HEK293 (cell line): Measurements from ENCODE around the gene RPS19.

Experiments used
- CTCF ChIA-PET: fragments of 350-600 bp; formaldehyde crosslinking; extraction: SDS; loops from one replicate; lab custom pipeline; 2021; ENCODE audit warnings: antibody characterized with exemption; lab: Yijun Ruan, JAX
- POLR2A ChIA-PET: fragments of 300-600 bp; formaldehyde crosslinking; extraction: SDS; loops from one replicate; lab custom pipeline; 2020; ENCODE audit warnings: antibody characterized with exemption, inconsistent platforms; lab: Yijun Ruan, JAX
- H3K27ac ChIP-seq: fragments of 200-500 bp; sonication (Bioruptor generic); 2 replicates; pipeline ENCODE4 v1.5.1; 2014; ENCODE audit warnings: low read depth, low read length, control low read depth, inconsistent platforms; ENCODE audit errors: extremely low read depth
- H3K36me3 ChIP-seq, 2 experiments: fragments of 200-500 bp in 1 of 2; sonication (Bioruptor generic) in 1 of 2; 1 replicate in 1 of 2; 2 replicates in 1 of 2; pipeline ENCODE4 v1.5.1; 2014 to 2017; ENCODE audit warnings: inconsistent platforms in 2 of 2, low read length in 2 of 2; ENCODE audit not compliant: control insufficient read depth in 2 of 2, insufficient read depth in 1 of 2
- H3K4me1 ChIP-seq: fragments of 200-500 bp; sonication (Bioruptor generic); 2 replicates; pipeline ENCODE4 v1.5.1; 2014; ENCODE audit warnings: mild to moderate bottlenecking, low read length, inconsistent platforms; ENCODE audit not compliant: control insufficient read depth, insufficient read depth
- H3K4me3 ChIP-seq: 2 replicates; pipeline ENCODE4 v1.5.1; 2011; ENCODE audit warnings: low read depth, mild to moderate bottlenecking, control low read depth, low read length, moderate library complexity
- H3K9me3 ChIP-seq: fragments of 200-500 bp; sonication (Bioruptor generic); 2 replicates; pipeline ENCODE4 v1.5.1; 2014; ENCODE audit warnings: low read depth, low read length, inconsistent platforms; ENCODE audit not compliant: control insufficient read depth, insufficient read depth
- ATF2 ChIP-seq: fragments of 450-650 bp; formaldehyde crosslinking; IDR thresholded peaks from 2 replicates; pipeline ENCODE4 v1.5.1; 2016; ENCODE audit warnings: missing biosample characterization, missing genetic modification characterization, low read depth
- GFI1B ChIP-seq: fragments of 450-650 bp; formaldehyde crosslinking; IDR thresholded peaks from 2 replicates; pipeline ENCODE4 v1.5.1; 2016; ENCODE audit warnings: missing biosample characterization, missing genetic modification characterization
- GLI2 ChIP-seq: fragments of 450-650 bp; formaldehyde crosslinking; IDR thresholded peaks from 2 replicates; pipeline ENCODE4; 2017; ENCODE audit warnings: missing biosample characterization, missing genetic modification characterization, low read depth, borderline replicate concordance
- GLIS1 ChIP-seq: fragments of 450-650 bp; formaldehyde crosslinking; IDR thresholded peaks from 2 replicates; pipeline ENCODE4 v1.5.1; 2016; ENCODE audit warnings: missing biosample characterization, missing genetic modification characterization
- HOXC10 ChIP-seq: sonication (generic); formaldehyde crosslinking; IDR thresholded peaks from 2 replicates; pipeline ENCODE4 v1.8.1; 2023; ENCODE audit warnings: mild to moderate bottlenecking, missing genetic modification reagents
- OVOL3 ChIP-seq: fragments of 450-650 bp; formaldehyde crosslinking; IDR thresholded peaks from 2 replicates; pipeline ENCODE4 v1.5.1; 2016; ENCODE audit warnings: missing biosample characterization, missing genetic modification characterization
- REST ChIP-seq: fragments of 450-650 bp; formaldehyde crosslinking; IDR thresholded peaks from 2 replicates; pipeline ENCODE4 v1.5.1; 2016; ENCODE audit warnings: missing biosample characterization, missing genetic modification characterization
- SALL2 ChIP-seq: fragments of 450-650 bp; formaldehyde crosslinking; IDR thresholded peaks from 2 replicates; pipeline ENCODE4 v1.5.0; 2017; ENCODE audit warnings: missing biosample characterization, mild to moderate bottlenecking, missing genetic modification characterization, borderline replicate concordance
- YY1 ChIP-seq: fragments of 450-650 bp; formaldehyde crosslinking; IDR thresholded peaks from 2 replicates; pipeline ENCODE4 v1.5.1; 2018; ENCODE audit warnings: missing biosample characterization, missing genetic modification characterization
- ZBTB20 ChIP-seq: fragments of 450-650 bp; formaldehyde crosslinking; IDR thresholded peaks from 2 replicates; pipeline ENCODE4 v1.5.1; 2016; ENCODE audit warnings: missing biosample characterization, missing genetic modification characterization
- ZFHX2 ChIP-seq: fragments of 450-650 bp; formaldehyde crosslinking; conservative IDR thresholded peaks from 2 replicates; pipeline ENCODE4 v1.5.1; 2016; ENCODE audit warnings: missing biosample characterization, missing genetic modification characterization
- ZNF112 ChIP-seq: fragments of 450-650 bp; formaldehyde crosslinking; IDR thresholded peaks from 2 replicates; pipeline ENCODE4 v1.5.0; 2017; ENCODE audit warnings: missing biosample characterization, missing genetic modification characterization
- ZNF138 ChIP-seq: fragments of 450-650 bp; formaldehyde crosslinking; IDR thresholded peaks from 2 replicates; pipeline ENCODE4 v1.5.1; 2016; ENCODE audit warnings: missing biosample characterization, missing genetic modification characterization, borderline replicate concordance
- ZNF184 ChIP-seq: fragments of 450-650 bp; IDR thresholded peaks from 2 replicates; pipeline ENCODE4 v1.5.1; 2018; ENCODE audit warnings: missing biosample characterization, mild to moderate bottlenecking, missing genetic modification characterization
- ZNF211 ChIP-seq: fragments of 450-650 bp; formaldehyde crosslinking; IDR thresholded peaks from 2 replicates; pipeline ENCODE4 v1.5.1; 2016; ENCODE audit warnings: low read depth, missing biosample characterization, missing genetic modification characterization
- ZNF221 ChIP-seq: fragments of 450-650 bp; formaldehyde crosslinking; IDR thresholded peaks from 2 replicates; pipeline ENCODE4 v1.5.1; 2017; ENCODE audit warnings: missing biosample characterization, missing genetic modification characterization, borderline replicate concordance
- ZNF350 ChIP-seq: fragments of 450-650 bp; formaldehyde crosslinking; IDR thresholded peaks from 2 replicates; pipeline ENCODE4 v1.5.0; 2017; ENCODE audit warnings: missing biosample characterization, mild to moderate bottlenecking, missing genetic modification characterization
- ZNF362 ChIP-seq: fragments of 450-650 bp; formaldehyde crosslinking; IDR thresholded peaks from 2 replicates; pipeline ENCODE4 v1.5.1; 2016; ENCODE audit warnings: missing biosample characterization, missing genetic modification characterization
- ZNF404 ChIP-seq: fragments of 450-650 bp; formaldehyde crosslinking; IDR thresholded peaks from 2 replicates; pipeline ENCODE4 v1.5.1; 2017; ENCODE audit warnings: missing biosample characterization, missing genetic modification characterization
- ZNF423 ChIP-seq: fragments of 450-650 bp; formaldehyde crosslinking; IDR thresholded peaks from 2 replicates; pipeline ENCODE4 v1.5.1; 2016; ENCODE audit warnings: missing biosample characterization, missing genetic modification characterization
- ZNF501 ChIP-seq: fragments of 450-650 bp; formaldehyde crosslinking; IDR thresholded peaks from 2 replicates; pipeline ENCODE4 v1.5.1; 2016; ENCODE audit warnings: missing biosample characterization, missing genetic modification characterization
- ZNF571 ChIP-seq: fragments of 450-650 bp; formaldehyde crosslinking; IDR thresholded peaks from 2 replicates; pipeline ENCODE4 v1.5.0; 2017; ENCODE audit warnings: missing biosample characterization, missing genetic modification characterization
- ZNF664 ChIP-seq: fragments of 450-650 bp; formaldehyde crosslinking; IDR thresholded peaks from 2 replicates; pipeline ENCODE4 v1.5.1; 2016; ENCODE audit warnings: missing biosample characterization, missing genetic modification characterization
- ZNF837 ChIP-seq: fragments of 450-650 bp; formaldehyde crosslinking; IDR thresholded peaks from 2 replicates; pipeline ENCODE4 v1.5.1; 2016; ENCODE audit warnings: missing biosample characterization, missing genetic modification characterization
- ZSCAN16 ChIP-seq: fragments of 450-650 bp; formaldehyde crosslinking; IDR thresholded peaks from 2 replicates; pipeline ENCODE4 v1.5.1; 2016; ENCODE audit warnings: missing biosample characterization, missing genetic modification characterization
- ZSCAN30 ChIP-seq: fragments of 450-650 bp; IDR thresholded peaks from 2 replicates; pipeline ENCODE4 v1.5.1; 2018; ENCODE audit warnings: missing biosample characterization, mild to moderate bottlenecking, missing genetic modification characterization, moderate library complexity
- ZXDB ChIP-seq: fragments of 450-650 bp; formaldehyde crosslinking; IDR thresholded peaks from 2 replicates; pipeline ENCODE4 v1.5.1; 2016; ENCODE audit warnings: missing biosample characterization, missing genetic modification characterization
- TF ChIP-seq, protein P1 (sequence below): IDR thresholded peaks from 2 replicates; pipeline ENCODE4 v1.6.1; 2011; ENCODE audit warnings: mild to moderate bottlenecking, low read depth, low read length, borderline replicate concordance
- TF ChIP-seq, protein P2 (sequence below): fragments of 450-650 bp; formaldehyde crosslinking; IDR thresholded peaks from 2 replicates; pipeline ENCODE4 v1.5.1; 2016; ENCODE audit warnings: missing biosample characterization, missing genetic modification characterization

The RPS19 gene

GRCh38 chr19:41864374-41864773 lies 4.3 kb downstream of the RPS19 start:
- CTCF ChIA-PET = interaction anchor here (0.7 kb wide), 2 partner anchors 9 to 479 kb away, joined by 3 read pairs; no protein-coding TSS in a partner anchor
- no peak overlapping the region for H3K4me3 ChIP-seq
- H3K4me1 ChIP-seq = peaks cover 31% of the 10 kb centered on the region
- H3K27ac ChIP-seq = peak overlapping the region; percentile 54
- TF ChIP-seq ZSCAN30 (tag by site-specific recombination) (no peak), ZNF423 (no peak), REST (tag by site-specific recombination) (no peak), ZNF837 (no peak), ZNF362 (tag by site-specific recombination) (no peak), ZNF571 (no peak), ZNF211 (no peak), ZFHX2 (tag by site-specific recombination) (no peak), HOXC10 (CRISPR knock-in tag) (no peak), ZNF138 (tag by site-specific recombination) (no peak), ATF2 (tag by site-specific recombination) (no peak), ZNF221 (tag by site-specific recombination) (no peak), GFI1B (tag by site-specific recombination) (no peak), ZNF404 (tag by site-specific recombination) (no peak), ZNF501 (no peak), ZXDB (tag by site-specific recombination) (no peak), ZNF184 (tag by site-specific recombination) (no peak), SALL2 (tag by site-specific recombination) (no peak), YY1 (tag by site-specific recombination) (no peak), GLI2 (tag by site-specific recombination) (no peak)
- no peaks in the 10 kb centered on the region for H3K9me3 ChIP-seq
- POLR2A ChIA-PET = interaction anchor here (0.6 to 3.2 kb wide), 6 partner anchors 8 to 209 kb away, joined by 4 to 22 read pairs (median 6); partner anchors contain the start of gene RABAC1
- H3K36me3 ChIP-seq = peaks cover 86 to 88% of the 10 kb centered on the region in 2 experiments

GRCh38 chr19:41866284-41866683 lies 6.2 kb downstream of the RPS19 start:
- CTCF ChIA-PET = interaction anchor here (1.1 kb wide), 1 partner anchor 86 kb away, joined by 3 read pairs; no protein-coding TSS in a partner anchor
- no peak overlapping the region for H3K4me3 ChIP-seq
- H3K4me1 ChIP-seq = peaks cover 27% of the 10 kb centered on the region
- peak overlapping the region; percentile 59 for H3K27ac ChIP-seq
- peaks cover 97 to 98% of the 10 kb centered on the region in 2 experiments for H3K36me3 ChIP-seq
- H3K9me3 ChIP-seq = no peaks in the 10 kb centered on the region
- POLR2A ChIA-PET = interaction anchor here (0.5 to 2.7 kb wide), 7 partner anchors 10 to 220 kb away, joined by 3 to 9 read pairs (median 5); partner anchors contain the start of gene RABAC1
- TF ChIP-seq ZNF664 = no peak
- TF ChIP-seq, protein P1, sequence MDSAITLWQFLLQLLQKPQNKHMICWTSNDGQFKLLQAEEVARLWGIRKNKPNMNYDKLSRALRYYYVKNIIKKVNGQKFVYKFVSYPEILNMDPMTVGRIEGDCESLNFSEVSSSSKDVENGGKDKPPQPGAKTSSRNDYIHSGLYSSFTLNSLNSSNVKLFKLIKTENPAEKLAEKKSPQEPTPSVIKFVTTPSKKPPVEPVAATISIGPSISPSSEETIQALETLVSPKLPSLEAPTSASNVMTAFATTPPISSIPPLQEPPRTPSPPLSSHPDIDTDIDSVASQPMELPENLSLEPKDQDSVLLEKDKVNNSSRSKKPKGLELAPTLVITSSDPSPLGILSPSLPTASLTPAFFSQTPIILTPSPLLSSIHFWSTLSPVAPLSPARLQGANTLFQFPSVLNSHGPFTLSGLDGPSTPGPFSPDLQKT = no peak
- TF ChIP-seq OVOL3 (tag by site-specific recombination) = no peak
- no peak for TF ChIP-seq ZBTB20 (tag by site-specific recombination)
- TF ChIP-seq GLIS1 (tag by site-specific recombination) = peak; percentile 75
- TF ChIP-seq ZNF112 (tag by site-specific recombination) = no peak
- no peak for TF ChIP-seq ZNF350 (tag by site-specific recombination)
- no peak for TF ChIP-seq ZSCAN16 (tag by site-specific recombination)
- TF ChIP-seq, protein P2, sequence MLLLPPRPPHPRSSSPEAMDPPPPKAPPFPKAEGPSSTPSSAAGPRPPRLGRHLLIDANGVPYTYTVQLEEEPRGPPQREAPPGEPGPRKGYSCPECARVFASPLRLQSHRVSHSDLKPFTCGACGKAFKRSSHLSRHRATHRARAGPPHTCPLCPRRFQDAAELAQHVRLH (tag by site-specific recombination) = no peak
